GM11168 (cell line): ENCODE results near the gene SKAP2.

Source experiments
- in situ Hi-C: fragments of 300-500 bp; cut with MboI; formaldehyde crosslinking; loops from one replicate; pipeline ENCODE4 v1.12.0; 2022; ENCODE audit warnings: low sequenced_read_pairs; ENCODE audit not compliant: unreplicated experiment

SKAP2 gene

GRCh38 chr7:26700893-26701292 lies 163.5 kb downstream of the SKAP2 start:
- in situ Hi-C loops = no loop called here

- in situ Hi-C loops = no loop called here
These were observed 164.0 kb downstream of the SKAP2 start for GRCh38 chr7:26700386-26700785.

GRCh38 chr7:26699766-26700165 lies 164.6 kb downstream of the SKAP2 start:
- in situ Hi-C loops = no loop called here

- in situ Hi-C loops = no loop called here
These were observed 165.6 kb downstream of the SKAP2 start for GRCh38 chr7:26698806-26699205.

- in situ Hi-C loops = no loop called here
These were observed 166.2 kb downstream of the SKAP2 start for GRCh38 chr7:26698194-26698593.

GRCh38 chr7:26696978-26697377 lies 167.4 kb downstream of the SKAP2 start:
- in situ Hi-C loops = no loop called here

- in situ Hi-C loops = no loop called here
These were observed 168.2 kb downstream of the SKAP2 start for GRCh38 chr7:26696161-26696560.

- in situ Hi-C loops = no loop called here
These were observed 169.7 kb downstream of the SKAP2 start for GRCh38 chr7:26694713-26695112.

- in situ Hi-C loops = no loop called here
These were observed 170.2 kb downstream of the SKAP2 start for GRCh38 chr7:26694141-26694540.

GRCh38 chr7:26691886-26692285 lies 172.5 kb downstream of the SKAP2 start:
- in situ Hi-C loops = no loop called here

GRCh38 chr7:26691406-26691805 lies 173.0 kb downstream of the SKAP2 start:
- in situ Hi-C loops = no loop called here

GRCh38 chr7:26690135-26690805 lies 174.1 kb downstream of the SKAP2 start:
- in situ Hi-C loops = no loop called here

- in situ Hi-C loops = no loop called here
These were observed 175.4 kb downstream of the SKAP2 start for GRCh38 chr7:26688936-26689506.

GRCh38 chr7:26688388-26688787 lies 176.0 kb downstream of the SKAP2 start:
- in situ Hi-C loops = no loop called here

- in situ Hi-C loops = no loop called here
These were observed 177.4 kb downstream of the SKAP2 start for GRCh38 chr7:26687032-26687431.

GRCh38 chr7:26686448-26686981 lies 177.9 kb downstream of the SKAP2 start:
- in situ Hi-C loops = no loop called here

- in situ Hi-C loops = no loop called here
These were observed 178.8 kb downstream of the SKAP2 start for GRCh38 chr7:26685606-26686005.

- in situ Hi-C loops = no loop called here
These were observed 179.9 kb downstream of the SKAP2 start for GRCh38 chr7:26684447-26684846.

- in situ Hi-C loops = no loop called here
These were observed 181.1 kb downstream of the SKAP2 start for GRCh38 chr7:26683277-26683676.

- in situ Hi-C loops = no loop called here
These were observed 182.5 kb downstream of the SKAP2 start for GRCh38 chr7:26681819-26682418.

- in situ Hi-C loops = no loop called here
These were observed 183.8 kb downstream of the SKAP2 start for GRCh38 chr7:26680587-26680986.
